HG03432 (cell line): Measurements from ENCODE around the gene RNASEH1.

Experiments
- ATAC-seq: cut with Tn5 transposase; IDR thresholded peaks from one replicate; pipeline ENCODE4 v1.9.1; 2021; ENCODE audit warnings: mild to moderate bottlenecking, moderate library complexity; ENCODE audit not compliant: unreplicated experiment

RNASEH1 gene

GRCh38 chr2:3563521-3563976 is 5.4 kb upstream of the RNASEH1 start:
- ATAC-seq = peak; percentile 58

GRCh38 chr2:3557639-3558204 is 411 bp downstream of the RNASEH1 start:
- ATAC-seq = peak; percentile 26

GRCh38 chr2:3553946-3554345 is 4.2 kb downstream of the RNASEH1 start:
- no peak for ATAC-seq

GRCh38 chr2:3547915-3548314 is 10.2 kb downstream of the RNASEH1 start:
- no peak for ATAC-seq

GRCh38 chr2:3545788-3546478 is 12.2 kb downstream of the RNASEH1 start:
- no peak for ATAC-seq

- no peak for ATAC-seq
Measured at GRCh38 chr2:3543023-3543683, 15.0 kb downstream of the RNASEH1 start.

GRCh38 chr2:3542107-3542506 is 16.0 kb downstream of the RNASEH1 start:
- no peak for ATAC-seq

GRCh38 chr2:3539836-3540235 is 18.3 kb downstream of the RNASEH1 start:
- ATAC-seq = no peak

- ATAC-seq = no peak
Measured at GRCh38 chr2:3536682-3537632, 21.2 kb downstream of the RNASEH1 start.

GRCh38 chr2:3535794-3536681 is 22.1 kb downstream of the RNASEH1 start:
- ATAC-seq = no peak

GRCh38 chr2:3535467-3535793 is 22.7 kb downstream of the RNASEH1 start:
- ATAC-seq = no peak

- no peak for ATAC-seq
Measured at GRCh38 chr2:3534251-3534814, 23.8 kb downstream of the RNASEH1 start.

GRCh38 chr2:3533836-3534235 is 24.3 kb downstream of the RNASEH1 start:
- no peak for ATAC-seq

- no peak for ATAC-seq
Measured at GRCh38 chr2:3532941-3533340, 25.2 kb downstream of the RNASEH1 start.

GRCh38 chr2:3529316-3530025 is 28.7 kb downstream of the RNASEH1 start:
- ATAC-seq = no peak

- no peak for ATAC-seq
Measured at GRCh38 chr2:3527886-3528785, 30.0 kb downstream of the RNASEH1 start.

- ATAC-seq = no peak
Measured at GRCh38 chr2:3526871-3527270, 31.3 kb downstream of the RNASEH1 start.

- no peak for ATAC-seq
Measured at GRCh38 chr2:3523551-3524041, 34.5 kb downstream of the RNASEH1 start.
